ENCODE measurements around the gene UBE2E2.

DNA sequence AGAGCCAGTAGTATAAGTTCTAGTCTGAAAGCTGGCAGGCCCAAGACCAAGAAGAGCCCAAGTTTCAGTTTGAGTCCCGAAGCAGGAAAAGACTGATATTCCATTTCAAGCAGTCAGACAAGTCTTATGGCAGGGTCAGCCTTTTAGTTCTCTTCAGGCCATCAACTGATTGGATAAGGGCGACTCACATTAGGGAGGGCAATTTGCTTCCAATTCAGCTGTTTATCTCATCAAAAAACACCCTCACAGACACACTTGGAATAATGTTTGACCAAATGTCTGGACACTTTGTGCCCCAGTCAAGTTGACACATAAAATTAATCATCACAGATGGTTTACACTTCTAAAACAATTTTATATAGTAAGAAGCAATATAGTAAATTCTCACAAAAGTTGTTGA is 69.7 kb downstream of the UBE2E2 start:
- TF ChIP-seq, protein P1, sequence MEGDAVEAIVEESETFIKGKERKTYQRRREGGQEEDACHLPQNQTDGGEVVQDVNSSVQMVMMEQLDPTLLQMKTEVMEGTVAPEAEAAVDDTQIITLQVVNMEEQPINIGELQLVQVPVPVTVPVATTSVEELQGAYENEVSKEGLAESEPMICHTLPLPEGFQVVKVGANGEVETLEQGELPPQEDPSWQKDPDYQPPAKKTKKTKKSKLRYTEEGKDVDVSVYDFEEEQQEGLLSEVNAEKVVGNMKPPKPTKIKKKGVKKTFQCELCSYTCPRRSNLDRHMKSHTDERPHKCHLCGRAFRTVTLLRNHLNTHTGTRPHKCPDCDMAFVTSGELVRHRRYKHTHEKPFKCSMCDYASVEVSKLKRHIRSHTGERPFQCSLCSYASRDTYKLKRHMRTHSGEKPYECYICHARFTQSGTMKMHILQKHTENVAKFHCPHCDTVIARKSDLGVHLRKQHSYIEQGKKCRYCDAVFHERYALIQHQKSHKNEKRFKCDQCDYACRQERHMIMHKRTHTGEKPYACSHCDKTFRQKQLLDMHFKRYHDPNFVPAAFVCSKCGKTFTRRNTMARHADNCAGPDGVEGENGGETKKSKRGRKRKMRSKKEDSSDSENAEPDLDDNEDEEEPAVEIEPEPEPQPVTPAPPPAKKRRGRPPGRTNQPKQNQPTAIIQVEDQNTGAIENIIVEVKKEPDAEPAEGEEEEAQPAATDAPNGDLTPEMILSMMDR (IDR thresholded peaks at IDR 0.05) = no peak
- TF ChIP-seq, protein P2, sequence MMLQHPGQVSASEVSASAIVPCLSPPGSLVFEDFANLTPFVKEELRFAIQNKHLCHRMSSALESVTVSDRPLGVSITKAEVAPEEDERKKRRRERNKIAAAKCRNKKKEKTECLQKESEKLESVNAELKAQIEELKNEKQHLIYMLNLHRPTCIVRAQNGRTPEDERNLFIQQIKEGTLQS (CRISPR knock-in tag; conservative IDR thresholded peaks at IDR 0.05) = no peak
- TF ChIP-seq CREM (CRISPR knock-in tag; IDR thresholded peaks at IDR 0.05) = no peak
- TF ChIP-seq, protein P3, sequence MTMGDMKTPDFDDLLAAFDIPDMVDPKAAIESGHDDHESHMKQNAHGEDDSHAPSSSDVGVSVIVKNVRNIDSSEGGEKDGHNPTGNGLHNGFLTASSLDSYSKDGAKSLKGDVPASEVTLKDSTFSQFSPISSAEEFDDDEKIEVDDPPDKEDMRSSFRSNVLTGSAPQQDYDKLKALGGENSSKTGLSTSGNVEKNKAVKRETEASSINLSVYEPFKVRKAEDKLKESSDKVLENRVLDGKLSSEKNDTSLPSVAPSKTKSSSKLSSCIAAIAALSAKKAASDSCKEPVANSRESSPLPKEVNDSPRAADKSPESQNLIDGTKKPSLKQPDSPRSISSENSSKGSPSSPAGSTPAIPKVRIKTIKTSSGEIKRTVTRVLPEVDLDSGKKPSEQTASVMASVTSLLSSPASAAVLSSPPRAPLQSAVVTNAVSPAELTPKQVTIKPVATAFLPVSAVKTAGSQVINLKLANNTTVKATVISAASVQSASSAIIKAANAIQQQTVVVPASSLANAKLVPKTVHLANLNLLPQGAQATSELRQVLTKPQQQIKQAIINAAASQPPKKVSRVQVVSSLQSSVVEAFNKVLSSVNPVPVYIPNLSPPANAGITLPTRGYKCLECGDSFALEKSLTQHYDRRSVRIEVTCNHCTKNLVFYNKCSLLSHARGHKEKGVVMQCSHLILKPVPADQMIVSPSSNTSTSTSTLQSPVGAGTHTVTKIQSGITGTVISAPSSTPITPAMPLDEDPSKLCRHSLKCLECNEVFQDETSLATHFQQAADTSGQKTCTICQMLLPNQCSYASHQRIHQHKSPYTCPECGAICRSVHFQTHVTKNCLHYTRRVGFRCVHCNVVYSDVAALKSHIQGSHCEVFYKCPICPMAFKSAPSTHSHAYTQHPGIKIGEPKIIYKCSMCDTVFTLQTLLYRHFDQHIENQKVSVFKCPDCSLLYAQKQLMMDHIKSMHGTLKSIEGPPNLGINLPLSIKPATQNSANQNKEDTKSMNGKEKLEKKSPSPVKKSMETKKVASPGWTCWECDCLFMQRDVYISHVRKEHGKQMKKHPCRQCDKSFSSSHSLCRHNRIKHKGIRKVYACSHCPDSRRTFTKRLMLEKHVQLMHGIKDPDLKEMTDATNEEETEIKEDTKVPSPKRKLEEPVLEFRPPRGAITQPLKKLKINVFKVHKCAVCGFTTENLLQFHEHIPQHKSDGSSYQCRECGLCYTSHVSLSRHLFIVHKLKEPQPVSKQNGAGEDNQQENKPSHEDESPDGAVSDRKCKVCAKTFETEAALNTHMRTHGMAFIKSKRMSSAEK (CRISPR knock-in tag; IDR thresholded peaks at IDR 0.05; ENCODE audit: borderline replicate concordance) = no peak
- TF ChIP-seq NR3C1 (CRISPR knock-in tag; conservative IDR thresholded peaks at IDR 0.05; ENCODE audit: low read depth) = no peak
- no peak for TF ChIP-seq SP1 (CRISPR knock-in tag; conservative IDR thresholded peaks at IDR 0.05)
- TF ChIP-seq CREB1 (CRISPR knock-in tag; IDR thresholded peaks at IDR 0.05) = no peak
- no peak for TF ChIP-seq NFATC4 (CRISPR knock-in tag; IDR thresholded peaks at IDR 0.05)
- TF ChIP-seq, protein P4, sequence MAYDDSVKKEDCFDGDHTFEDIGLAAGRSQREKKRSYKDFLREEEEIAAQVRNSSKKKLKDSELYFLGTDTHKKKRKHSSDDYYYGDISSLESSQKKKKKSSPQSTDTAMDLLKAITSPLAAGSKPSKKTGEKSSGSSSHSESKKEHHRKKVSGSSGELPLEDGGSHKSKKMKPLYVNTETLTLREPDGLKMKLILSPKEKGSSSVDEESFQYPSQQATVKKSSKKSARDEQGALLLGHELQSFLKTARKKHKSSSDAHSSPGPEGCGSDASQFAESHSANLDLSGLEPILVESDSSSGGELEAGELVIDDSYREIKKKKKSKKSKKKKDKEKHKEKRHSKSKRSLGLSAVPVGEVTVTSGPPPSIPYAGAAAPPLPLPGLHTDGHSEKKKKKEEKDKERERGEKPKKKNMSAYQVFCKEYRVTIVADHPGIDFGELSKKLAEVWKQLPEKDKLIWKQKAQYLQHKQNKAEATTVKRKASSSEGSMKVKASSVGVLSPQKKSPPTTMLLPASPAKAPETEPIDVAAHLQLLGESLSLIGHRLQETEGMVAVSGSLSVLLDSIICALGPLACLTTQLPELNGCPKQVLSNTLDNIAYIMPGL (CRISPR knock-in tag; IDR thresholded peaks at IDR 0.05) = no peak
- TF ChIP-seq ZNF317 (CRISPR knock-in tag; IDR thresholded peaks at IDR 0.05; ENCODE audit: borderline replicate concordance, low read depth) = no peak
- no peak for TF ChIP-seq RELA (CRISPR knock-in tag; IDR thresholded peaks at IDR 0.05; ENCODE audit: borderline replicate concordance)
- TF ChIP-seq FOXP1 (CRISPR knock-in tag; IDR thresholded peaks at IDR 0.05; ENCODE audit: borderline replicate concordance) = no peak
- no peak for TF ChIP-seq ZNF138 (CRISPR knock-in tag; conservative IDR thresholded peaks at IDR 0.05)
- TF ChIP-seq NR1H2 (CRISPR knock-in tag; IDR thresholded peaks at IDR 0.05) = no peak

Data from WTC11 (cell line).